ENCODE measurements around the gene HPS3. TPM values are rescaled to one million over a fixed set of nuclear protein-coding genes. Genes with fewer than 3 reads are reported as not detected.
"Not testable (repeated sequence)": the region's sequence is repeated elsewhere in the genome, so short reads cannot be mapped to it uniquely, and the experiment has no call there.

Gene HPS3
- total RNA-seq, 4 donors from 2014 or later, result 23.0 to 27.9 (median 24.4) TPM

DNA sequence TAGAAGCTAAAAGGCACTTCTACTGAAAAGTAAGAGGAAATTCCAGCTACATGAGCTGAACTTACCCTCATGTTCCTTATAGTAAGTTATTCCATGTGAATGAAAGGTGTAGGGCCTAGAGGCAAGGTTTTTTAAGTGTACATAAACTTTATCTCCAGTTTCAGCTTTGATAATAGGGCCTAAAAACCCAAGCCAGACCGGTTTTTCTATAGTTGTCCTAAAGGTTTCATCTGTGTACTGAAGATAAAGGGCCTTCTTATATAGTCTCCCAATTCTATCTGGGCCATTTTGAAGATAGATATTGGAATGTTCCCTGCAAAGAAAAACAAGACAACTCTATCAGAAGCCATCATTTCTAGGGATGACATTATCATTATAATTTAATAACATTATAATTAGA lies 82.9 kb downstream of the HPS3 start:
- no peak for DNase-seq
- WGBS, 2 donors, result 93 to 98% methylated on average over 1 of the region's 1 CpG
- TF ChIP-seq POLR2A (IDR thresholded peaks at IDR 0.05), result no peak
- TF ChIP-seq, protein P1, sequence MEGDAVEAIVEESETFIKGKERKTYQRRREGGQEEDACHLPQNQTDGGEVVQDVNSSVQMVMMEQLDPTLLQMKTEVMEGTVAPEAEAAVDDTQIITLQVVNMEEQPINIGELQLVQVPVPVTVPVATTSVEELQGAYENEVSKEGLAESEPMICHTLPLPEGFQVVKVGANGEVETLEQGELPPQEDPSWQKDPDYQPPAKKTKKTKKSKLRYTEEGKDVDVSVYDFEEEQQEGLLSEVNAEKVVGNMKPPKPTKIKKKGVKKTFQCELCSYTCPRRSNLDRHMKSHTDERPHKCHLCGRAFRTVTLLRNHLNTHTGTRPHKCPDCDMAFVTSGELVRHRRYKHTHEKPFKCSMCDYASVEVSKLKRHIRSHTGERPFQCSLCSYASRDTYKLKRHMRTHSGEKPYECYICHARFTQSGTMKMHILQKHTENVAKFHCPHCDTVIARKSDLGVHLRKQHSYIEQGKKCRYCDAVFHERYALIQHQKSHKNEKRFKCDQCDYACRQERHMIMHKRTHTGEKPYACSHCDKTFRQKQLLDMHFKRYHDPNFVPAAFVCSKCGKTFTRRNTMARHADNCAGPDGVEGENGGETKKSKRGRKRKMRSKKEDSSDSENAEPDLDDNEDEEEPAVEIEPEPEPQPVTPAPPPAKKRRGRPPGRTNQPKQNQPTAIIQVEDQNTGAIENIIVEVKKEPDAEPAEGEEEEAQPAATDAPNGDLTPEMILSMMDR (IDR thresholded peaks at IDR 0.05), result no peak
- no peak overlapping the region for H3K4me3 ChIP-seq (replicated peaks in 1 of 3)
- no peak overlapping the region for H3K27ac ChIP-seq
- intact Hi-C loops (cut with DNase I), result no loop called here
- no peaks in the 10 kb centered on the region for H3K36me3 ChIP-seq
- H3K27me3 ChIP-seq, result no peaks in the 10 kb centered on the region
- H3K9me3 ChIP-seq, result no peaks in the 10 kb centered on the region
- peaks cover 0 to 16% of the 10 kb centered on the region in 2 donors for H3K4me1 ChIP-seq

DNA sequence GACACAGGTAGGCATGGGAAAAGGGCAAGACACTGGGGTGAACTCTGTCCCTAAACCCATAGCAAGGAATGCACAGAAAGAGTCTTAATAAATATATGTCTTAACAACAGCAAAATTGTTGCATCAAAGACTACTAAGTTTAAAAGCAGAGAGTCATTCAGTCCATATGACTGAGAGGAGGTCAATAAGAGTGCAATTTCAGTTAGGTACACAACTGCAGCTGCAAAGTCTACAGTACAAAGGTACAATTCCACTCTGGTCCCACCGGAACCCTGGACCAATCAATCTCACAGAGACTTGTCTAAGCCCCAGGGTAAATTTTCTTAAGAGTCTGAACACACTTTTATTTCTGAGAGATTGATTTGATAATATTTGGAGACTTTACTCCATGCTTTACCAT lies 85.3 kb downstream of the HPS3 start:
- WGBS, 2 donors, result 74 to 91% methylated on average over 1 of the region's 1 CpG
- intact Hi-C loops (cut with DNase I), result no loop called here
- TF ChIP-seq, protein P1 (IDR thresholded peaks at IDR 0.05), result no peak
- TF ChIP-seq POLR2A (IDR thresholded peaks at IDR 0.05), result no peak

DNA sequence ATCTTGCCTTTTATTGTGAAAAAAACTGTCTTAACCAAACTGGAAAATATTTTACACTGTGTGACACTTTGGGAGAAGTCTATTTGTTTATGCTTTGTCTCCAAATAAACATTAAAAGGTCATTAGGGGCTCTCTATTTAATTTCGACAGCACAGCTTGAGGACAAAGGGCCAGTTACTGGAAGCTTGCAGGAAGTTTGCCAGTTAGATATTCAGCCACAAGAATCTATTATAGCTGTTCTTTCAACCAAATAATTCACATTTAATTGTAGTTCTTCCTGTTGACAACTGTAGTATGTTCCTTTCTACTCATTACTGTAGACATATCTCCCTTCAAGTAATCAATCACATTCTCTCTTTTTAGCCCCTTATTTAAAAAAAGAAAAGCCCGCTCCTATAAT lies 86.1 kb downstream of the HPS3 start:
- H3K4me1 ChIP-seq, result peaks cover 0 to 16% of the 10 kb centered on the region in 2 donors
- no peaks in the 10 kb centered on the region for H3K36me3 ChIP-seq
- H3K9me3 ChIP-seq, result no peaks in the 10 kb centered on the region

More for the DNA sequence above, 85.3 kb downstream of the HPS3 start:
- Histone ChIP-seq H3K9me3 (no peaks in the 10 kb centered on the region), H3K27ac (no peak overlapping the region), H3K4me1 (peaks cover 0 to 16% of the 10 kb centered on the region in 2 donors), H3K36me3 (no peaks in the 10 kb centered on the region), H3K4me3 (replicated peaks in 1 of 3) (no peak overlapping the region), H3K27me3 (no peaks in the 10 kb centered on the region)
- DNase-seq, result no peak

DNA sequence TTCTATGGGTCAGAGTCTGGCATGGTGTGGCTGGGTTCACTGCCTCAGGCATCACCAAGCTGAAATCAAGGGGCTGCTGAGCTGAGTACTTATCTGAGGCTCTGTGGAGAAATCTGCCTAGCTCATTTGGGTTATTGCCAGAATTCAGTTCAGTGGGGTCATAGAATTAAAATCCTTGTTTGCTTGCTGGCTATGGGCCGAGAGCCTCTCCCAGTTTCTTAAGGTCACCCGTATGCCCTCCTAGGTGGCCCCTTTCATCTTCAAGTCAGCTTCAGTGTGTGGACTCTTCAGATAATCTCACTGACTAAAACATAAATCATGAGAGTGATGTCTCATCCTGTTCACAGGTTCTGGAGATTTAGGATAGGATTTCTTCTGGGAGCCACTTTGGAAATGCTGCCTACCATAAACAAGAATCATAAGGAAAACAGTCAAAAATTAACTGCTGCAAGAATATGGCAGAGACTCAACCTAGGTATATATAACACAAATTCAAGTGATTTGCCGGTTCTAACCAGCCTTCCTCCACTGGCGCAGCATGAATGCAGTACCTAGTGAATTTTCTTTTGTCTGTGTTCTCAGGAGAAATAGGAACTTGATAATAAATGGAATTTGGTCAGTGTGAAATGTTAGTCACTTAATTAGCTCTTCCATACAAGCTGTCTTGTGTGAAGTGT lies 86.9 kb downstream of the HPS3 start:
- TF ChIP-seq, protein P1 (IDR thresholded peaks at IDR 0.05), result no peak
- no peak for TF ChIP-seq POLR2A (IDR thresholded peaks at IDR 0.05)

More for the DNA sequence above, 86.1 kb downstream of the HPS3 start:
- Histone ChIP-seq H3K27ac (no peak overlapping the region), H3K4me3 (replicated peaks in 1 of 3) (no peak overlapping the region), H3K27me3 (no peaks in the 10 kb centered on the region)
- WGBS, 2 donors, result 71 to 79% methylated on average over 2 of the region's 2 CpGs
- DNase-seq, result no peak
- intact Hi-C loops (cut with DNase I), result no loop called here
- TF ChIP-seq POLR2A (IDR thresholded peaks at IDR 0.05), result no peak
- TF ChIP-seq, protein P1 (IDR thresholded peaks at IDR 0.05), result no peak

DNA sequence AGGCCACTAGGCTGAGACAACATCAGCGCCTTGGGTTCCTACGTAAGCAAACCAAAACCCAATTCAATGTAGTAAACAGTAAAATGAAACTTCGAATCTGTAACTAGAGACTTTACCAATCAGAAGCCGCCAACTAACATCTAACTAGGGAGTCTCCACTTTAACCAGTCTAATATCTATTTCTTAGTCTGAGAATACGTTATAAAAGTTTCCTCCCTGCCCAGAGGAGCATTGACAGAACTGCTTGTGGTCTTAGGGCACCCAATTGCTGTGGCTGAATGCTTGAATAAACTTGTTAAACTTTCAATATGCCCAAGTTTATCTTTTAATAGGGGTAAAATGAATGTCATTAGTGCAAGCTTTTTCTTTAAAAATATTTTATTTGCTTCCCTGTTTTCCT lies 87.9 kb downstream of the HPS3 start:
- H3K4me3 ChIP-seq (replicated peaks in 1 of 3), result no peak overlapping the region
- H3K9me3 ChIP-seq, result no peaks in the 10 kb centered on the region
- WGBS, 2 donors, result 93 to 96% methylated on average over 5 of the region's 5 CpGs
- intact Hi-C loops (cut with DNase I), result no loop called here
- no peak for DNase-seq
- H3K36me3 ChIP-seq, result no peaks in the 10 kb centered on the region
- peaks cover 6 to 24% of the 10 kb centered on the region in 2 donors for H3K4me1 ChIP-seq
- no peaks in the 10 kb centered on the region for H3K27me3 ChIP-seq
- H3K27ac ChIP-seq, result no peak overlapping the region
- TF ChIP-seq, protein P1 (IDR thresholded peaks at IDR 0.05), result no peak
- TF ChIP-seq POLR2A (IDR thresholded peaks at IDR 0.05), result no peak

More for the DNA sequence above, 86.9 kb downstream of the HPS3 start:
- Histone ChIP-seq H3K4me3 (replicated peaks in 1 of 3) (no peak overlapping the region), H3K27me3 (no peaks in the 10 kb centered on the region), H3K36me3 (no peaks in the 10 kb centered on the region), H3K9me3 (no peaks in the 10 kb centered on the region), H3K4me1 (peaks cover 0 to 16% of the 10 kb centered on the region in 2 donors), H3K27ac (no peak overlapping the region)
- WGBS, 2 donors, result 71 to 76% methylated on average over 4 of the region's 4 CpGs
- intact Hi-C loops (cut with DNase I), result no loop called here
- no peak for DNase-seq

DNA sequence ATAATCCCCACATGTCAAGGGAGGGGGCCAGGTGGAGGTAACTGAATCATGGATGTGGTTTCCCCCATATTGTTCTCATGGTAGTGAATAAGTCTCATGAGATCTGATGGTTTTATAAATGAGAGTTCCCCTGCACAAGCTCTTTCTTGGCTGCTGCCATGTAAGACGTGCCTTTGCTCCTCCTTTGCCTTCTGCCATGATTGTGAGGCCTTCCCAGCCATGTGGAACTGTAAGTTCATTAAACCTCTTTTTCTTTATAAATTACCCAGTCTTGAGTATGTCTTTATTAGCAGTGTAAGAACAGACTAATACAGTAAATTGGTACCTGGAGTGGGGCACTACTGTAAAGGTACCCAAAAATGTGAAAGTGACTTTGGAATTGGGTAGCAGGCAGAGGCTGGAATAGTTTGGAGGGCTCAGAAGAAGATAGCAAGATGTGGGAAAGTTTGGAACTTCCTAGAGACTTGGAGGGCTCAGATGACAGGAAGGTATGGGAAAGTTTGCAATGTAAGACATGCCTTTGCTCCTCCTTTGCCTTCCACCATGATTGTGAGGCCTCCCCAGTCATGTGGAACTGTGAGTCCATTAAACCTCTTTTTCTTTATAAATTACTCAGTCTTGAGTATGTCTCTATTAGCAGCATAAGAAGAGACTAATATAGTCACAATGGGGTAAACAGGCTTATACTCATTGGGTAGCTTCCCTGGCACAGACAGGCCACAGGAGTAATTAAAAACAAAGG lies 90.1 kb downstream of the HPS3 start:
- H3K4me1 ChIP-seq, result peaks cover 6 to 30% of the 10 kb centered on the region in 2 donors
- H3K27ac ChIP-seq; H3K27me3 ChIP-seq; intact Hi-C loops (cut with DNase I); H3K9me3 ChIP-seq; H3K36me3 ChIP-seq; DNase-seq; H3K4me3 ChIP-seq (replicated peaks in 1 of 3): not testable (repeated sequence)
- 76 to 97% methylated on average over 1 of the region's 1 CpG for WGBS, 2 donors

Measured in thyroid gland (tissue), 4 donors.